NCI-H460 (cell line): ENCODE measurements around the gene PHLDB1. TPM values are rescaled to one million over a fixed set of nuclear protein-coding genes. Genes with fewer than 3 reads are reported as not detected.

Experiments used
- DNase-seq: peaks from one replicate; pipeline ENCODE4 v3.0.0-alpha.2; 2016; ENCODE audit warnings: low read depth; ENCODE audit errors: extremely low read depth
- small RNA-seq, 2 experiments: library from RNA; depleted of rRNA; stranded (forward); fragments of <200 nt; gene quantifications; one replicate each; pipeline ENCODE3, GENCODE V24; 2014
- total RNA-seq: library from RNA; depleted of rRNA; stranded (reverse); fragments of >200 nt; shearing (Covaris generic); gene quantifications from 2 replicates; pipeline ENCODE4 v1.2.3, GENCODE V29; 2014; rRNA removed

The PHLDB1 gene
- total RNA-seq, 1 experiment from 2014 or later: 18.3 TPM

DNA sequence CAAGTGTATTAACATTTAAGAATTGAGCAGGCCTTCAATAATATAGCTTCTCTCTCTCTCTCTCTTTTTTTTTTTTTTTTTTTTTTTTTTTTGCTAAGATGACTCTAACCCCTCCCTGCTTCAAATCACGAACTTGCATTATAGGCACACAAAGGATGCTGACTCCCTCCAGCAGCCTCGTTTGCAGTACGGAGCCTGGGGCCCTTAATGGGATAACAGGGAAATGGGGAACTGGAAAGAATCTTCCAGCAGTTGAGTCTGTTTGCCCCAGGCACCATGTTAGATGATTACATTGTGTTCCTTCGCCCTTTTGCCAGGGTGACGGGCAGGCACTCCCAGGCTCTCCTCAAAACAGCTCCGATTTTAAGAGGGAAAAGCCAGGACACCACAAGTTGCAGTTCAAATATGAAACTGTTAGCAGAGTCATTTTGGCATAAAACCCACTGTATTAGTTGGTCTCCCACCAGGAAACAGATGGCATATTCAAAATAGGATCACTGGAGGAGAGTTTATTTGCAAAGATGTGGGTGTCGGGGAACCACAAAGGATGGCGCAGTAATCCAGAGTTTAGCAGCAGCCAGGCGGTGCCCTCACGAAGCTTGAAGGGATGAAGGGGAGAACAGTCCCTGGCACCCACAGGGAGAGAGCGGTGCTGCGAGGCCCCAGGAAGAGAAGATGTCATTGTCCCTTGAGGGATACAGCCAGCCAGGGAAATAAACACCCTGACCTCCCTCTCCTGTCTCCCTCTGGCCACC lies 98.6 kb downstream of the PHLDB1 start:
- no peak for DNase-seq

DNA sequence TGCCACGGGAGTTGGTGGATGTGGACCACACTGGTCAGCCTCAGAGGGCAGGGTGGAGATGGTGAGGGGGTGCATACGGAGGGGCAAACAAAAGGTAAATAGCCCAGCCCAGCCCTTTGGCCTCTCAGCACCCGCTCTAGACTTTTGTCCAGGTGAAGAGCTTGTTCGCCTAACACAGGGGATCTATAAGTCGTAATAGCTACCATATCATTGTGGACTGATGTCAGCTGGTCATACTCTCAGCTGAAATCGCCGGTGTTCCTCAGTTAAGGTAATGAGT lies 99.1 kb downstream of the PHLDB1 start:
- DNase-seq: no peak

Small RNA genes lying within 50 kb of the gene (small RNA-seq; reads per million reads assigned to genes)
- gene RNU6-1157P (0 reads per million in 2 experiments), gene RNU6-376P (0 reads per million in 2 experiments)

Other genes with a start within 250 kb of the PHLDB1 start
- 45.1 and 47.6 TPM in 2 replicates for gene UBE4A, start 248.0 kb upstream of the PHLDB1 start, total RNA-seq
- 155 and 161 TPM in 2 replicates for gene ATP5MG, start 206.0 kb upstream of the PHLDB1 start, total RNA-seq
- 17.6 and 21.4 TPM in 2 replicates for gene KMT2A, start 171.1 kb upstream of the PHLDB1 start, total RNA-seq
- gene TTC36, start 80.1 kb upstream of the PHLDB1 start, total RNA-seq: not detected in 2 replicates
- 0.40 TPM in 1 of 2 replicates, not detected in the other for gene TMEM25, start 76.4 kb upstream of the PHLDB1 start, total RNA-seq
- gene IFT46, start 41.7 kb upstream of the PHLDB1 start, total RNA-seq: 13.8 and 14.2 TPM in 2 replicates
- gene ARCN1, start 35.2 kb upstream of the PHLDB1 start, total RNA-seq: 105 and 109 TPM in 2 replicates
- not detected in 2 replicates for gene TREH, start 72.0 kb downstream of the PHLDB1 start, total RNA-seq
- 47.6 and 52.0 TPM in 2 replicates for gene DDX6, start 183.5 kb downstream of the PHLDB1 start, total RNA-seq